Erythroblast (primary cell): ENCODE results near the gene FYB1.

ENCODE experiments used
- GATA1 ChIP-seq: IDR thresholded peaks from 2 replicates; pipeline ENCODE4 v1.6.1; 2011; ENCODE audit warnings: low read depth, mild to moderate bottlenecking, control low read depth, low read length, moderate library complexity
- POLR2A ChIP-seq: IDR thresholded peaks from 2 replicates; pipeline ENCODE4 v1.6.1; 2011; ENCODE audit warnings: mild to moderate bottlenecking, low read length

GRCh38 chr5:39203275-39203922, 16.0 kb downstream of the FYB1 start:
- TF ChIP-seq POLR2A = no peak
- no peak for TF ChIP-seq GATA1
